ENCODE measurements around the gene H1-8.

H1-8 gene

GRCh38 chr3:129587566-129588210 is 44.7 kb downstream of the H1-8 start:
- H3K27ac ChIP-seq (ENCODE audit: low read depth in 2 of 2, low read length in 2 of 2): no peak overlapping the region
- H3K4me3 ChIP-seq (ENCODE audit: low read length in 2 of 2): no peak overlapping the region
- H3K27me3 ChIP-seq (ENCODE audit: control insufficient read depth in 2 of 2, insufficient read depth in 2 of 2, low read length in 2 of 2): no peaks in the 10 kb centered on the region
- H3K9me3 ChIP-seq (ENCODE audit: control insufficient read depth in 2 of 2, low read length in 2 of 2): no peaks in the 10 kb centered on the region
- H3K36me3 ChIP-seq (ENCODE audit: control insufficient read depth in 2 of 2, insufficient read depth in 2 of 2, low read length in 2 of 2): peaks cover 0 to 5% of the 10 kb centered on the region in 2 donors
- H3K9ac ChIP-seq (ENCODE audit: low read depth in 1 of 2, low read length in 2 of 2): no peak overlapping the region
- H3K4me1 ChIP-seq (ENCODE audit: control insufficient read depth in 2 of 2, insufficient read depth in 2 of 2, low read length in 2 of 2): peaks cover 4 to 5% of the 10 kb centered on the region in 2 donors

DNA sequence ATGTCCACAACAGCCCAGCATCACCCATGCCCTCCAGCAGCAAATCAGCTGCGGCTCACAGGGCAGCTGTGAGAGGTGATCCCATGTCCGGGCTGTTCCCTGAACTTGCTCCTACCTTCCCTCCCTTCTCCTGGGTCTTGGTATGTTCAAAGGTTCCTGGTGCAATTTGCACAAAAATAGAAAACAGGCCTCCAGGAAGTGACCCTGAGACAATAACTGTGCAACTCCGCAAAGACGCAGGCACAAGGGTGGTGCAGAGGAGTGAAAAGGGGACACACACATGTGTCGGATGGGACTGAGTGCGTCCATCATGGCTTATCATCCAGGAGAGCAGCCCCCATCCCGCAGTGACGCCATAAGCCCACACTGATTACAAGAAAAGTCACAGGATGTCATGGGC is 47.2 kb downstream of the H1-8 start:
- Histone ChIP-seq H3K9ac (ENCODE audit: low read depth in 1 of 2, low read length in 2 of 2) (no peak overlapping the region), H3K27me3 (ENCODE audit: control insufficient read depth in 2 of 2, insufficient read depth in 2 of 2, low read length in 2 of 2) (no peaks in the 10 kb centered on the region), H3K9me3 (ENCODE audit: control insufficient read depth in 2 of 2, low read length in 2 of 2) (no peaks in the 10 kb centered on the region), H3K36me3 (ENCODE audit: control insufficient read depth in 2 of 2, insufficient read depth in 2 of 2, low read length in 2 of 2) (peaks cover 0 to 3% of the 10 kb centered on the region in 2 donors), H3K4me1 (ENCODE audit: control insufficient read depth in 2 of 2, insufficient read depth in 2 of 2, low read length in 2 of 2) (peaks cover 18 to 25% of the 10 kb centered on the region in 2 donors), H3K4me3 (ENCODE audit: low read length in 2 of 2) (no peak overlapping the region), H3K27ac (ENCODE audit: low read depth in 2 of 2, low read length in 2 of 2) (no peak overlapping the region)

DNA sequence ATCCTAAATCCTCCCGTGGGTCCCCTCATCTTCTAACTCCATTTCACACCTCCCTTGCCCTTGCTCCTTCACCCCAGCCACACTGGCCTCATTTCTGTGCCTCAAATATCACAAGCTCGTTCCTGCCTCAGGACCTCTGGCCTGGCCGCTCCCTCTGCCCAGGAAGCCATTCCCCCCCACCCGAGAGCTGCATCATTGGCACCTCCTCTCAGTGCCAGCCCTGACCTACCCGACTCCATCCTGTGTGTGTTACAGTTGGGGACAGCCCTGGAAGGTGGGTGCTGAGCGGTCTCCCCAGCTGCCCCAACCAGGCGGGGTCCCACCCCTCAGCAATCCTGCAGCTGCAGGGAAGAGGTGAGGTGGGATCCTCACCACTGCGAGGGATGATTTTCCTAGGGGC is 49.0 kb downstream of the H1-8 start:
- H3K36me3 ChIP-seq (ENCODE audit: control insufficient read depth in 2 of 2, insufficient read depth in 2 of 2, low read length in 2 of 2): no peaks in the 10 kb centered on the region
- H3K27ac ChIP-seq (ENCODE audit: low read depth in 2 of 2, low read length in 2 of 2): peak overlapping the region; percentile 61 to 69
- peak overlapping the region in 1 of 2 donors; percentile 42 for H3K9ac ChIP-seq (ENCODE audit: low read depth in 1 of 2, low read length in 2 of 2)
- H3K27me3 ChIP-seq (ENCODE audit: control insufficient read depth in 2 of 2, insufficient read depth in 2 of 2, low read length in 2 of 2): no peaks in the 10 kb centered on the region
- H3K4me1 ChIP-seq (ENCODE audit: control insufficient read depth in 2 of 2, insufficient read depth in 2 of 2, low read length in 2 of 2): peaks cover 21 to 40% of the 10 kb centered on the region in 2 donors
- H3K9me3 ChIP-seq (ENCODE audit: control insufficient read depth in 2 of 2, low read length in 2 of 2): no peaks in the 10 kb centered on the region
- no peak overlapping the region for H3K4me3 ChIP-seq (ENCODE audit: low read length in 2 of 2)

DNA sequence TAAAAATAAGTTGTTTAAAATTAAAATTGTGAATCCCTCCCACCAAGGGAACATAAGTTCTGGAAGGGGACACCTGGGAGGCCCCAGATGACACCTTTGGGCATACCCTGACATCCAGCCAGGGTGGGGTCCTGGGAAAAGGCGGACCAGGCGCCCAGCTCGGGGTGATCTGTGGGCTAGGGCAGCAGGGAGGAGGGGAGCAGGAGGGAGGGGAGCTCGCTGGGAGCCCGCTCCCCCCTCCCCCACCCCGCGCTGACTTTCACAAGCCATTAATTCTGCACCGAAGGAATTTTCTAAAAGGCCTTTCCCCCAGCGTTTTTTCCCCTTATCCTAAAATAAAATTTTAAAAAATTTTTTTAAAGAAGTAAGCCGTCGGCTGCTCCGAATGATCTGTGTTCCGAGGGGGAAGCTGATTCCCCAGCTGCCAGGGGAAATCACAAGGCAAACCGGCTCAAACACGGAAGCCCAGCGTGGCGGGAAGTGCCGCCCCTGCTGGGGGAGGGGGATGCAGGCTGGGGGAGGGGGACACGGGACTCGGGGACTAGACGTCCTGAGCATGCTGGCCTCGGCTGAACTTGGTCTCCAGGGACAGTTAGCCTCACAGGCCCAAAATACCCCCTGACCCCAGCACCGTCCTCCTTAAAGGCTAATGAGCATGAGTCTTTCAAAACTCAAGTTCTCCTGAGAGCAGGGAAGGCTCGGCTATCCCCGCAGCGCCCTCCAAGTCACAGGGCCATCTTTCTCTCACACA is 49.6 kb downstream of the H1-8 start:
- Histone ChIP-seq H3K36me3 (ENCODE audit: control insufficient read depth in 2 of 2, insufficient read depth in 2 of 2, low read length in 2 of 2) (no peaks in the 10 kb centered on the region), H3K27me3 (ENCODE audit: control insufficient read depth in 2 of 2, insufficient read depth in 2 of 2, low read length in 2 of 2) (no peaks in the 10 kb centered on the region), H3K9ac (ENCODE audit: low read depth in 1 of 2, low read length in 2 of 2) (peak overlapping the region in 1 of 2 donors; percentile 42), H3K27ac (ENCODE audit: low read depth in 2 of 2, low read length in 2 of 2) (peak overlapping the region; percentile 80 to 84), H3K4me3 (ENCODE audit: low read length in 2 of 2) (no peak overlapping the region), H3K9me3 (ENCODE audit: control insufficient read depth in 2 of 2, low read length in 2 of 2) (no peaks in the 10 kb centered on the region), H3K4me1 (ENCODE audit: control insufficient read depth in 2 of 2, insufficient read depth in 2 of 2, low read length in 2 of 2) (peaks cover 23 to 42% of the 10 kb centered on the region in 2 donors)

GRCh38 chr3:129593230-129593594 is 50.2 kb downstream of the H1-8 start:
- peak overlapping the region in 1 of 2 donors; percentile 37 for H3K4me3 ChIP-seq (ENCODE audit: low read length in 2 of 2)
- H3K9me3 ChIP-seq (ENCODE audit: control insufficient read depth in 2 of 2, low read length in 2 of 2): no peaks in the 10 kb centered on the region
- H3K27ac ChIP-seq (ENCODE audit: low read depth in 2 of 2, low read length in 2 of 2): peak overlapping the region; percentile 80 to 84
- peak overlapping the region in 1 of 2 donors; percentile 28 for H3K9ac ChIP-seq (ENCODE audit: low read depth in 1 of 2, low read length in 2 of 2)
- no peaks in the 10 kb centered on the region for H3K27me3 ChIP-seq (ENCODE audit: control insufficient read depth in 2 of 2, insufficient read depth in 2 of 2, low read length in 2 of 2)
- H3K4me1 ChIP-seq (ENCODE audit: control insufficient read depth in 2 of 2, insufficient read depth in 2 of 2, low read length in 2 of 2): peaks cover 29 to 49% of the 10 kb centered on the region in 2 donors
- H3K36me3 ChIP-seq (ENCODE audit: control insufficient read depth in 2 of 2, insufficient read depth in 2 of 2, low read length in 2 of 2): no peaks in the 10 kb centered on the region

- Histone ChIP-seq H3K9ac (ENCODE audit: low read depth in 1 of 2, low read length in 2 of 2) (peak overlapping the region in 1 of 2 donors; percentile 28), H3K27ac (ENCODE audit: low read depth in 2 of 2, low read length in 2 of 2) (peak overlapping the region; percentile 80 to 84), H3K4me1 (ENCODE audit: control insufficient read depth in 2 of 2, insufficient read depth in 2 of 2, low read length in 2 of 2) (peaks cover 31 to 49% of the 10 kb centered on the region in 2 donors), H3K4me3 (ENCODE audit: low read length in 2 of 2) (peak overlapping the region in 1 of 2 donors; percentile 37), H3K9me3 (ENCODE audit: control insufficient read depth in 2 of 2, low read length in 2 of 2) (no peaks in the 10 kb centered on the region), H3K36me3 (ENCODE audit: control insufficient read depth in 2 of 2, insufficient read depth in 2 of 2, low read length in 2 of 2) (no peaks in the 10 kb centered on the region), H3K27me3 (ENCODE audit: control insufficient read depth in 2 of 2, insufficient read depth in 2 of 2, low read length in 2 of 2) (no peaks in the 10 kb centered on the region)
Measured at GRCh38 chr3:129593595-129594339, 50.8 kb downstream of the H1-8 start.

DNA sequence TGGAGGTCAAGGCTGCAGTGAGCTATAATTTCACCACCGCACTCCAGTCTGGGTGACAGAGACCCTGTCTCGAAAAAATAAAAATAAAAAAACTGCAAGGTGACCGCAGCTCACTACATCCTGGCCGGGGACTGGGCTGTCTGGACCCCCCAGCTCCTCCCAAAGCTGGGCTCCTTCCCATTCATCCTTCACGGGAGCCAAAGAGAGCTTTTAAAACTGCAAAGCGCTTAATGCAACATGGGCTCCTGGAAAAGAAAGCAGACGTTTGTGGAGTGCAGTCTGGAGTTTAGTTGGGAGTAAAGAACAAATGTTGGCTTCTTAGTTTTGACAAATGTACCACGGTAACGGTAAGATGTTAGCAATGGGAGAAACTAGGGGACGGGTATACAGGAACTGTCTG is 51.4 kb downstream of the H1-8 start:
- peak overlapping the region; percentile 80 to 84 for H3K27ac ChIP-seq (ENCODE audit: low read depth in 2 of 2, low read length in 2 of 2)
- H3K4me1 ChIP-seq (ENCODE audit: control insufficient read depth in 2 of 2, insufficient read depth in 2 of 2, low read length in 2 of 2): peaks cover 36 to 49% of the 10 kb centered on the region in 2 donors
- no peaks in the 10 kb centered on the region for H3K27me3 ChIP-seq (ENCODE audit: control insufficient read depth in 2 of 2, insufficient read depth in 2 of 2, low read length in 2 of 2)
- H3K9me3 ChIP-seq (ENCODE audit: control insufficient read depth in 2 of 2, low read length in 2 of 2): no peaks in the 10 kb centered on the region
- no peak overlapping the region for H3K4me3 ChIP-seq (ENCODE audit: low read length in 2 of 2)
- no peaks in the 10 kb centered on the region for H3K36me3 ChIP-seq (ENCODE audit: control insufficient read depth in 2 of 2, insufficient read depth in 2 of 2, low read length in 2 of 2)
- no peak overlapping the region for H3K9ac ChIP-seq (ENCODE audit: low read depth in 1 of 2, low read length in 2 of 2)

- Histone ChIP-seq H3K9me3 (ENCODE audit: control insufficient read depth in 2 of 2, low read length in 2 of 2) (no peaks in the 10 kb centered on the region), H3K4me3 (ENCODE audit: low read length in 2 of 2) (no peak overlapping the region), H3K27ac (ENCODE audit: low read depth in 2 of 2, low read length in 2 of 2) (peak overlapping the region; percentile 60 to 83), H3K4me1 (ENCODE audit: control insufficient read depth in 2 of 2, insufficient read depth in 2 of 2, low read length in 2 of 2) (peaks cover 37 to 49% of the 10 kb centered on the region in 2 donors), H3K9ac (ENCODE audit: low read depth in 1 of 2, low read length in 2 of 2) (no peak overlapping the region), H3K27me3 (ENCODE audit: control insufficient read depth in 2 of 2, insufficient read depth in 2 of 2, low read length in 2 of 2) (no peaks in the 10 kb centered on the region), H3K36me3 (ENCODE audit: control insufficient read depth in 2 of 2, insufficient read depth in 2 of 2, low read length in 2 of 2) (no peaks in the 10 kb centered on the region)
Measured at GRCh38 chr3:129594907-129595390, 52.0 kb downstream of the H1-8 start.

DNA sequence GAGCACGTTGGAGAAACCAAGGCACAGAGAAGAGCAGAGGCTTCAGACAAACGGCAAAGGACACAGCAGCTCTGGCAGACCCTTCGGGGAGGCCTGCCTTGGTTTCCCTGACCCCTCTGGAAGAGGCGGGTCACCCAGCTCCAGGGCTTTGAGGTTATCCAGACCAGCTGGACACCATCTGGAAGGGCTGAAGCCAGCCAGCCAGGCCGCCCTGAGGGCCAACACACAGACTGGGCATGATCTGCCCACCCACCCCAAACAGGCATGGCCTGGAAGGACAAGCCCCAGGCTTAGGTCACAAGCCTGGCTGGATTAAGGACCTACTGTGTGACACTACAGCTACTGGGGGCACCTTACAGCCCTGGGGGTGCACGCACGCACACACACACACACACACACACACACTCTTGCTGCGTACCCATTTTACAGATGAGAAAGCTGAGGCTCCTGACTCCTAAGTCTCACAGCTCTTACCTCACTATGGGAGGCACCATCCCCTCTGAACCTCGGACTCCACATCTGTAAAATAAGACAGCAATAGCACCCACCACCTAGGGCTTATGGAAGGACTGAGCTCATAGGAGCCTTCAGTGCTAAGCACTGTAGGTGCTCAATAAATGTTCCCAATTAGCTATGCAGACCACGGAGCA is 52.7 kb downstream of the H1-8 start:
- H3K27me3 ChIP-seq (ENCODE audit: control insufficient read depth in 2 of 2, insufficient read depth in 2 of 2, low read length in 2 of 2): no peaks in the 10 kb centered on the region
- H3K27ac ChIP-seq (ENCODE audit: low read depth in 2 of 2, low read length in 2 of 2): peak overlapping the region; percentile 60 to 83
- H3K4me1 ChIP-seq (ENCODE audit: control insufficient read depth in 2 of 2, insufficient read depth in 2 of 2, low read length in 2 of 2): peaks cover 35 to 49% of the 10 kb centered on the region in 2 donors
- H3K9me3 ChIP-seq (ENCODE audit: control insufficient read depth in 2 of 2, low read length in 2 of 2): no peaks in the 10 kb centered on the region
- no peaks in the 10 kb centered on the region for H3K36me3 ChIP-seq (ENCODE audit: control insufficient read depth in 2 of 2, insufficient read depth in 2 of 2, low read length in 2 of 2)
- H3K9ac ChIP-seq (ENCODE audit: low read depth in 1 of 2, low read length in 2 of 2): peak overlapping the region; percentile 0 to 60
- H3K4me3 ChIP-seq (ENCODE audit: low read length in 2 of 2): no peak overlapping the region
